ENCODE data around the gene OTX1. TPM values are rescaled to one million over a fixed set of nuclear protein-coding genes. Genes with fewer than 3 reads are reported as not detected.

OTX1 gene
- total and polyA plus RNA-seq, 8 donors = 0.02 to 0.90 (median 0.23) TPM

- no peak for TF ChIP-seq CTCF (IDR thresholded peaks at IDR 0.05)
- H3K27ac ChIP-seq = no peak overlapping the region
- no peaks in the 10 kb centered on the region for H3K9me3 ChIP-seq
- intact Hi-C loops (cut with DNase I) = no loop called here
- no peak for ATAC-seq
- WGBS, 2 donors = 85 to 89% methylated on average over 23 to 27 of the region's 27 CpGs
- peaks cover 0 to 8% (median 0%) of the 10 kb centered on the region in 3 donors for H3K4me1 ChIP-seq
- H3K4me3 ChIP-seq = no peak overlapping the region
- FAIRE-seq = no peak
- DNase-seq = peak in 1 of 6 donors; percentile 72
- no peaks in the 10 kb centered on the region for H3K36me3 ChIP-seq
- H3K27me3 ChIP-seq = peaks cover 0 to 25% (median 3%) of the 10 kb centered on the region in 4 donors
These were observed 1.9 kb downstream of the OTX1 start for GRCh38 chr2:63052411-63053080.

- H3K27me3 ChIP-seq = peaks cover 0 to 25% (median 3%) of the 10 kb centered on the region in 4 donors
- intact Hi-C loops (cut with DNase I) = no loop called here
- H3K4me1 ChIP-seq = peaks cover 0 to 11% (median 0%) of the 10 kb centered on the region in 3 donors
- no peak overlapping the region for H3K27ac ChIP-seq
- no peak for TF ChIP-seq CTCF (IDR thresholded peaks at IDR 0.05)
- ATAC-seq (no peak), DNase-seq (no peak), FAIRE-seq (no peak)
- H3K36me3 ChIP-seq = no peaks in the 10 kb centered on the region
- no peak overlapping the region for H3K4me3 ChIP-seq
- H3K9me3 ChIP-seq = no peaks in the 10 kb centered on the region
- WGBS, 2 donors = 79 to 82% methylated on average over 34 of the region's 34 CpGs
These were observed 2.7 kb downstream of the OTX1 start for GRCh38 chr2:63053081-63053888.

- peak overlapping the region in 1 of 4 donors; percentile 11 for H3K4me3 ChIP-seq
- H3K27ac ChIP-seq = no peak overlapping the region
- H3K36me3 ChIP-seq = no peaks in the 10 kb centered on the region
- FAIRE-seq (no peak), DNase-seq (no peak), ATAC-seq (no peak)
- intact Hi-C loops (cut with DNase I) = no loop called here
- 22 to 35% methylated on average over 48 of the region's 48 CpGs for WGBS, 2 donors
- TF ChIP-seq CTCF (IDR thresholded peaks at IDR 0.05) = no peak
- H3K27me3 ChIP-seq = peaks cover 0 to 24% (median 6%) of the 10 kb centered on the region in 4 donors
- H3K9me3 ChIP-seq = no peaks in the 10 kb centered on the region
- peaks cover 0 to 15% (median 0%) of the 10 kb centered on the region in 3 donors for H3K4me1 ChIP-seq
These were observed 3.4 kb downstream of the OTX1 start for GRCh38 chr2:63053889-63054602.

- Histone ChIP-seq H3K27ac (no peak overlapping the region), H3K9me3 (no peaks in the 10 kb centered on the region), H3K4me1 (peaks cover 0 to 18% (median 0%) of the 10 kb centered on the region in 3 donors), H3K27me3 (peaks cover 0 to 32% (median 13%) of the 10 kb centered on the region in 4 donors), H3K4me3 (no peak overlapping the region), H3K36me3 (no peaks in the 10 kb centered on the region)
- 47 to 56% methylated on average over 7 of the region's 7 CpGs for WGBS, 2 donors
- DNase-seq (no peak), ATAC-seq (no peak), FAIRE-seq (no peak)
- intact Hi-C loops (cut with DNase I) = no loop called here
- no peak for TF ChIP-seq CTCF (IDR thresholded peaks at IDR 0.05)
These were observed 4.2 kb downstream of the OTX1 start for GRCh38 chr2:63054841-63055225.

Data from pancreas (tissue), 10 donors.